GM10248 (cell line): ENCODE results near the gene ABCA3.

Experiments
- CTCF ChIA-PET: fragments of 300-600 bp; sonication (Branson Sonifier 250); formaldehyde crosslinking; extraction: SDS; loops from one replicate; lab custom pipeline; 2021; ENCODE audit warnings: antibody characterized with exemption; lab: Yijun Ruan, JAX
- POLR2A ChIA-PET: fragments of 350-650 bp; sonication (Branson Sonifier 250); formaldehyde crosslinking; extraction: SDS; loops from one replicate; lab custom pipeline; 2020; ENCODE audit warnings: antibody characterized with exemption; lab: Yijun Ruan, JAX
- DNase-seq: peaks from one replicate; pipeline ENCODE4 v3.0.0; 2012; ENCODE audit errors: extremely low spot score
- TF ChIP-seq, protein P1 (sequence below): IDR thresholded peaks from 2 replicates; pipeline ENCODE4 v1.5.1; 2012; ENCODE audit warnings: mild to moderate bottlenecking, low read depth; ENCODE audit errors: extremely low read depth, missing control alignments, control extremely low read depth

ABCA3 gene

DNA sequence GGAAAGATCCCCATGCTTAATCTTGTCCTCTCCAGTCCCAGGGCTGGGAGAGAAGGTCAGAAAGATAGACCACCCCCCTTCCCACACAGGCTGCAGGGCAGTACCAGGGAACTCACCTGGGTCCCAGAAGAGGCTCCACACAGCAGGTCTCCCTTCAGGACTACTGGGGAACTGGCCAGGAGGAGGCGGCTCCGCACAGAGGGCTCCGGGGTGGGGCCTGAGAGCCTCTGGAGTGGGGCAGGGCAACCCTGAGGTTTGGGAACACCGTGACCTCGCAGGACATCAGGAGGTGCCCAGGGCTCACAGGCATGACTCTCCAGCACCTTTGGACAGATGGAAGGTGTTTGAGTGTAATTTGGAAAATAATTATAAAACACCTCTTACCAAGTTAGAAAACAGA, 11.0 kb downstream of the ABCA3 start:
- ChIA-PET POLR2A (no interaction called here), CTCF (interaction anchor here (4.7 kb wide), 1 partner anchor 11 kb away, joined by 21 read pairs; the partner anchor contains the start of gene ABCA3)
- no peak for DNase-seq
- TF ChIP-seq, protein P1, sequence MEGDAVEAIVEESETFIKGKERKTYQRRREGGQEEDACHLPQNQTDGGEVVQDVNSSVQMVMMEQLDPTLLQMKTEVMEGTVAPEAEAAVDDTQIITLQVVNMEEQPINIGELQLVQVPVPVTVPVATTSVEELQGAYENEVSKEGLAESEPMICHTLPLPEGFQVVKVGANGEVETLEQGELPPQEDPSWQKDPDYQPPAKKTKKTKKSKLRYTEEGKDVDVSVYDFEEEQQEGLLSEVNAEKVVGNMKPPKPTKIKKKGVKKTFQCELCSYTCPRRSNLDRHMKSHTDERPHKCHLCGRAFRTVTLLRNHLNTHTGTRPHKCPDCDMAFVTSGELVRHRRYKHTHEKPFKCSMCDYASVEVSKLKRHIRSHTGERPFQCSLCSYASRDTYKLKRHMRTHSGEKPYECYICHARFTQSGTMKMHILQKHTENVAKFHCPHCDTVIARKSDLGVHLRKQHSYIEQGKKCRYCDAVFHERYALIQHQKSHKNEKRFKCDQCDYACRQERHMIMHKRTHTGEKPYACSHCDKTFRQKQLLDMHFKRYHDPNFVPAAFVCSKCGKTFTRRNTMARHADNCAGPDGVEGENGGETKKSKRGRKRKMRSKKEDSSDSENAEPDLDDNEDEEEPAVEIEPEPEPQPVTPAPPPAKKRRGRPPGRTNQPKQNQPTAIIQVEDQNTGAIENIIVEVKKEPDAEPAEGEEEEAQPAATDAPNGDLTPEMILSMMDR, result no peak

DNA sequence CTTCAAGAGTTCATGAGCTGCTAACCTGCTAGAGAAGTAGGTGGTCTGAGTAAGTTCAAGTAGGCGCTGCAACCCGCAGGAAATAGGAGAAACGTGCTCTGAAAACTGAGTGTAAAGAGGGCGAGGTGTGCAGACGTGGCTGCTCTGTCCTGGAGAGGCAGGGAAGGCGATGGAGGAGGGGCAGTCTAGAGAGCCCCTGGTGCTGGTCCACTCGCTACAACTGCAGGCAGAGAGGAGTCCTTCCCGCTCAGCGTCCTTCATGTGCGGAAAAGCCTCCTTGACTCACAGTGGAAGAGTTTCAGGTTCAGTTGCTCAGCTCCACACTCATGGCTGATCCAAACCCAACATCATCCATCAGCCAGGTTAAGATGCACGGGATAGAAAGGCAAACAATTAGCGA, 12.1 kb downstream of the ABCA3 start:
- ChIA-PET POLR2A (no interaction called here), CTCF (interaction anchor here (4.7 kb wide), 1 partner anchor 12 kb away, joined by 21 read pairs; the partner anchor contains the start of gene ABCA3)
- TF ChIP-seq, protein P1, result no peak
- DNase-seq, result no peak

DNA sequence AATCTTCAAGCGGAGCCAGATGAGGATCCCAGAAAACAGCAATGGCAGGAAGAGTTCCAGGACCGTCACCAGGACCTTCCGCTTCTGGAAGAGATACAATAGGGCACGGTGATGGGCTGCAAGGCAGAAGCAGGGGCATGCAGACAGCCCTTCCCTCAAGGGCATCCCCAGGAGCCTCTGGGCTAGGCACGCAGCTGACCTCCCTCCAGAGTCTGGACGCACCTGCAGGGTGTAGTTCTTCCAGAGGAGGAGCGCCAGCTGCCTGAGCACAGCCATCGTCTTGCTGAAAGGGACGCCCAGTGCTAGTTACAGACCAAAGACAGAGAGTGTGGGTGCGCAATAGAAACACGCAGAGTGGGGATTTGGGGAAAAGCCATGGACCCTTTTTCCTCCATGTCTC, 14.3 kb downstream of the ABCA3 start:
- DNase-seq, result no peak
- ChIA-PET CTCF (no interaction called here), POLR2A (no interaction called here)
- TF ChIP-seq, protein P1, result no peak

DNA sequence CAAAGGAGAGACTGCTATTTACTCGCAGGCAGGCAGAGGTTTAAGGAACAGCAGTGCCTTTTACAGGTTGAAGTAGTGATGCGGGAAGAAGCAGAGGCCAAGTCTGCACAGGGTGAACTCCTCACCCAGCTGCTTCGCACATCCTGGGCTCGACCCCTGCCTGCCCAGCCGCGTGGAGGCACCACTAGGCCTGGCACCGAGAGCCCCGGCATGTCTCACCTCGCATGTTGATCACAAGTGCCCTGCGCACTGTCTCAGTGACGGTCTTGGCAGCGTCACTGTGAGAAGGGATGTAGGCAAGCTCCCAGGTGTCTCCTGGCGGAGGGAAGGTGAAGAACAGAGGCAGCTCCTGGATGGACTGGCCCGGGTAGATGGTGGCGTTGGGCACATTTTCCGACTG, 14.7 kb downstream of the ABCA3 start:
- TF ChIP-seq, protein P1, result no peak
- CTCF ChIA-PET, result interaction anchor here (1.4 kb wide), 1 partner anchor 176 kb away, joined by 3 read pairs; no protein-coding TSS in a partner anchor
- POLR2A ChIA-PET, result no interaction called here
- DNase-seq, result no peak

DNA sequence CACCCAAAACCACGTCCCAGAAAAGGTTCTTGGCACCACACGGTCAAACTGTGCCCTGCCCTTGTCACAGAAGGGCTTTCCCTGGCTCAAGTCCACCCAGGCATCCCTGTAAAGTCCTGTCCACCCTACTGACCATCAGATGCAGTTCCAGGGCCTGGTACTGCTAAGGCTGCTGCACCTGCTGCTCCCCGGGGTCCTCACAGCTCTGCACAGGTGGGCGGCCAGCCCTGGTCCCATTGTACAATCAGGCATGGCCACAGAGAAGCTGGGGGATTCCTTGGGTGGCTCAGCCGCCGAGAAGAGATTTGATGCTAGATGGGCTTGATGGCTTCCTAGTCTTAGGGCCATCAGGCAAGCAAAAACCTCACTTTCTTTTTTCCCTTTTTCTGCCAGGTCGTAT, 15.3 kb downstream of the ABCA3 start:
- TF ChIP-seq, protein P1, result no peak
- DNase-seq, result no peak
- POLR2A ChIA-PET, result no interaction called here
- CTCF ChIA-PET, result interaction anchor here (1.3 to 1.4 kb wide), 2 partner anchors 15 to 176 kb away, joined by 3 read pairs; no protein-coding TSS in a partner anchor

DNA sequence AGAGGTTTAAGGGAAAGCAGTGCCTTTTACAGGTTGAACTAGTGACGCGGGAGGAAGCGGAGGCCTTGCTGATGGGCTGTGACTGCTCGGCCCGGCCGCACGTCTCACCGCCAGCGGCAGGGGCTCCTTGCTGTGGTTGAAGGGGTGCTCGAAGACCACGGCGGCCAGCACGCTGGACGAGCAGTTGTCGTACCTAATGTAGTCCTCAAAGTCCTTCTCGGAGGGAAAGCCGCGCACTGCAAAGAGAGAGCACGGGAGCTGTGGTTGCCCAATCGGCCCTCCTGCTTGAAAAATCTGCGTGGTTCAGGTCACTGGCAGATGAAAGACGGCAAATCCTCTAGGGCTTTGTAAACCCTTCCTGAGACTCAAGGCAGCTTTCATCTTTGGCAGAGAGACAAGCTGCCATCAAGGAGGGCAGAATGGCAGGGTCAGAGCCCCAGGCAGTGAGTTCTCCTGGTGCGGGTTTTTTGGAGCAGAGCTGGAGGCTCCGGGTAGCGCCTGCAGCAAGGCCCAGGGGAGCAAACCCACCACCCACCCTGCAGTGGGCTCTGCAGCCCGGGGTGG, 16.1 kb downstream of the ABCA3 start:
- TF ChIP-seq, protein P1, result no peak
- ChIA-PET POLR2A (interaction anchor here (0.6 kb wide), 1 partner anchor 884 kb away, joined by 3 read pairs; no protein-coding TSS in a partner anchor), CTCF (interaction anchor here (1.3 to 1.4 kb wide), 2 partner anchors 16 to 177 kb away, joined by 3 read pairs; no protein-coding TSS in a partner anchor)
- DNase-seq, result no peak
